ENCODE measurements around the gene ZNRD2.

ZNRD2 gene

DNA sequence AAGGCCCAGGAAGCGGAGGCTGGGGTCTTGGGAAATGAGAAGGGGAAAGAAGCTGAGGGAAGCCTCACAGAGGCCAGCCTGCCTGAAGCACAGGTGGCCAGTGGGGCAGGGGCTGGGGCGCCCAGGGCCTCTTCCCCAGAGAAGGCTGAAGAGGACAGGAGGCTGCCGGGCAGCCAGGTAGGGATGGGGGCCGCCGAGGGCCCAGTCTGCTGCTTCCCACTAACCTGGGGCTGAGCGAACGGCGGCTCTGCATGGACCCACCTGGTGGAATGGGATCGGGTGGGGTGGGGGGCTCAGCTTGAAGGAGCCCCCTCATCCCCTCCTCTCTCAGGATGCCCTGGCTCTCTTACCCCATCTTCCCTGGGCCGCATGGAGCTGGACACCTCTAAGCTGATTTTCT, 13.3 kb downstream of the ZNRD2 start:
- no peaks in the 10 kb centered on the region for H3K9me3 Mint-ChIP-seq
- no peak overlapping the region for H3K4me3 Mint-ChIP-seq

DNA sequence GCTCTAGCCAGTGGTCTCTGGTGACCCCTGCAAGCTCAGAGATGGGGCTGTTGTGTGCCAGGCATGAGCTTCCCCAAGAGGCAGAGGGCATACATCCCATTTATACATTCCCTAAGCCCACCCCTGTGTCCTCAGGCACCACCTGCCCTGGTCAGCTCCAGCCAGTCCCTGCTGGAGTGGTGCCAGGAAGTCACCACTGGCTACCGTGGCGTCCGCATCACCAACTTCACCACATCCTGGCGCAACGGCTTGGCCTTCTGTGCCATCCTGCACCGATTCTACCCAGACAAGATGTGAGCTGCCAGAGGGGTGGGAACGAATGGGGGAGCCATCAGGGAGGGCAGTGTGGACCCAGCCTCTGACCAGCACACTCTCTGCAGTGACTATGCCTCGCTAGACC, 13.8 kb downstream of the ZNRD2 start:
- no peaks in the 10 kb centered on the region for H3K9me3 Mint-ChIP-seq
- no peak for DNase-seq
- no peaks in the 10 kb centered on the region for H3K36me3 Mint-ChIP-seq (ENCODE audit: low read depth)
- H3K4me1 Mint-ChIP-seq, result peaks cover 42% of the 10 kb centered on the region
- H3K4me3 Mint-ChIP-seq, result no peak overlapping the region
- TF ChIP-seq, protein P1, sequence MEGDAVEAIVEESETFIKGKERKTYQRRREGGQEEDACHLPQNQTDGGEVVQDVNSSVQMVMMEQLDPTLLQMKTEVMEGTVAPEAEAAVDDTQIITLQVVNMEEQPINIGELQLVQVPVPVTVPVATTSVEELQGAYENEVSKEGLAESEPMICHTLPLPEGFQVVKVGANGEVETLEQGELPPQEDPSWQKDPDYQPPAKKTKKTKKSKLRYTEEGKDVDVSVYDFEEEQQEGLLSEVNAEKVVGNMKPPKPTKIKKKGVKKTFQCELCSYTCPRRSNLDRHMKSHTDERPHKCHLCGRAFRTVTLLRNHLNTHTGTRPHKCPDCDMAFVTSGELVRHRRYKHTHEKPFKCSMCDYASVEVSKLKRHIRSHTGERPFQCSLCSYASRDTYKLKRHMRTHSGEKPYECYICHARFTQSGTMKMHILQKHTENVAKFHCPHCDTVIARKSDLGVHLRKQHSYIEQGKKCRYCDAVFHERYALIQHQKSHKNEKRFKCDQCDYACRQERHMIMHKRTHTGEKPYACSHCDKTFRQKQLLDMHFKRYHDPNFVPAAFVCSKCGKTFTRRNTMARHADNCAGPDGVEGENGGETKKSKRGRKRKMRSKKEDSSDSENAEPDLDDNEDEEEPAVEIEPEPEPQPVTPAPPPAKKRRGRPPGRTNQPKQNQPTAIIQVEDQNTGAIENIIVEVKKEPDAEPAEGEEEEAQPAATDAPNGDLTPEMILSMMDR (IDR thresholded peaks at IDR 0.05), result no peak
- peaks cover 36% of the 10 kb centered on the region for H3K27me3 Mint-ChIP-seq (ENCODE audit: low read depth, poor library complexity)
- H3K27ac Mint-ChIP-seq, result no peak overlapping the region

More for the DNA sequence above, 13.3 kb downstream of the ZNRD2 start:
- Mint-ChIP-seq H3K4me1 (peaks cover 39% of the 10 kb centered on the region), H3K36me3 (ENCODE audit: low read depth) (no peaks in the 10 kb centered on the region), H3K27ac (no peak overlapping the region), H3K27me3 (ENCODE audit: low read depth, poor library complexity) (peaks cover 36% of the 10 kb centered on the region)
- TF ChIP-seq, protein P1 (IDR thresholded peaks at IDR 0.05), result no peak
- no peak for DNase-seq

GRCh38 chr11:65584723-65585171, 14.5 kb downstream of the ZNRD2 start:
- TF ChIP-seq, protein P1 (IDR thresholded peaks at IDR 0.05), result no peak
- peaks cover 47% of the 10 kb centered on the region for H3K4me1 Mint-ChIP-seq
- no peaks in the 10 kb centered on the region for H3K36me3 Mint-ChIP-seq (ENCODE audit: low read depth)
- DNase-seq, result no peak
- no peak overlapping the region for H3K4me3 Mint-ChIP-seq
- peaks cover 37% of the 10 kb centered on the region for H3K27me3 Mint-ChIP-seq (ENCODE audit: low read depth, poor library complexity)
- no peaks in the 10 kb centered on the region for H3K9me3 Mint-ChIP-seq
- H3K27ac Mint-ChIP-seq, result no peak overlapping the region

DNA sequence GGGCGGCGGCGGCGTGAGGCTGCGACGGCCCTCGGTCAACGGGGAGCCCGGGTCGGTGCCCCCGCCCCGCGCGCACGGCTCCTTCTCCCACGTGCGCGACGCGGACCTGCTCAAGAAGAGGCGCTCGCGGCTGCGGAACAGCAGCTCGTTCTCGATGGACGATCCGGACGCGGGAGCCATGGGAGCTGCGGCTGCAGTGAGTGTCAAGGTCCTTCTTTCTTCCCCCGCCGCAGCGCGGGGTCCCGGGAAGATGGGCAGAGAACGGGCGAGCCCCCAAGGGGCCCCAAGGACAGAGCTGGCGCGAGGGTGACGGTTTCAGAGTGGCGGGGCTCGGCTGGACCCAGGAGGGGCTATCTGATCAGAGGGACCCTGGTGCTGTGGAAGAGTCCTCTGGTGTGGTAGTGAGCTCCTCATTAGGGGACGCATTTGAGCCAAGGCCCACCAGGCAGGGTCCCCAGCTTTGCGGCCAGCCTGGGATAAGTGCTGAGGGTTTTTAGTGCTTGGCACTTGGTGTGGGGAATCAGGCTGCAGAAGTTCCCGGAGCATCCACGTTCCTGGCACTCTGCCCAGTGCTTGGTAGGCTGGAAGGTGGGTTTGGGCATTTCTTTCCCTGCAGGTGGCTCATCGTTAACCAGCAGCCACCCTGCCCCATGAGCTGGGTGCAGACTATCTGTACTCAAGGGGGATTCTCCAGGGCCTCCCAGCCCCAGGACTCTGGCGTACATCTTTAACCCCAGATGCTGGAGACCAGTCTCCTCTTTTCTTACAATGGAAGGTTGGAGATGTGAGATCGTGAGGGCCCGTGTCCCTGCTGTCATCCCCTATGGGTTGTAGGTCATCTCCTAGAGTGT, 15.3 kb downstream of the ZNRD2 start:
- no peak for DNase-seq
- peaks cover 3% of the 10 kb centered on the region for H3K36me3 Mint-ChIP-seq (ENCODE audit: low read depth)
- H3K4me3 Mint-ChIP-seq, result no peak overlapping the region
- TF ChIP-seq, protein P1 (IDR thresholded peaks at IDR 0.05), result no peak
- no peaks in the 10 kb centered on the region for H3K9me3 Mint-ChIP-seq
- peaks cover 54% of the 10 kb centered on the region for H3K4me1 Mint-ChIP-seq
- peaks cover 46% of the 10 kb centered on the region for H3K27me3 Mint-ChIP-seq (ENCODE audit: low read depth, poor library complexity)
- H3K27ac Mint-ChIP-seq, result peak overlapping the region; percentile 18

DNA sequence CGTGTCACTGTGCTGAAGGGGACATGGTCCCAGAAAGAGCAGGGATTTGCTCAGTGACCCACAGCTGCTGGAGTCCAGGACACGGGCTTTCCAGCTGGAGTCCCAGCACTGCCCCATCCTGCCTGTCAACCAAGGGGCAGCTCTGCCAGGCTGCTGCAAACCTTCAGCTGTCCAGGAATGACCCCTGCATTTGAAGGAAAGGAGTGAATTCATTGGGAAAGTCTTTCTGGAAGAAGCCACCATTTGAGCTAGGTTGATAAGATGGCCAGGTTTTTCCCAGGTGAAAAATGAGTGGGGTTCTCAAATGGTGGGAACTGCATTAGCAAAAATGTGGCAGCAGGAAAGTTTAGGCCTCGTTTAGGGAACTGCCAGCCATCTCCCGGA, 16.0 kb downstream of the ZNRD2 start:
- peaks cover 52% of the 10 kb centered on the region for H3K27me3 Mint-ChIP-seq (ENCODE audit: low read depth, poor library complexity)
- no peak overlapping the region for H3K4me3 Mint-ChIP-seq
- no peak for DNase-seq
- H3K9me3 Mint-ChIP-seq, result no peaks in the 10 kb centered on the region
- TF ChIP-seq, protein P1 (IDR thresholded peaks at IDR 0.05), result no peak
- peak overlapping the region; percentile 18 for H3K27ac Mint-ChIP-seq
- peaks cover 58% of the 10 kb centered on the region for H3K4me1 Mint-ChIP-seq
- H3K36me3 Mint-ChIP-seq (ENCODE audit: low read depth), result peaks cover 5% of the 10 kb centered on the region

DNA sequence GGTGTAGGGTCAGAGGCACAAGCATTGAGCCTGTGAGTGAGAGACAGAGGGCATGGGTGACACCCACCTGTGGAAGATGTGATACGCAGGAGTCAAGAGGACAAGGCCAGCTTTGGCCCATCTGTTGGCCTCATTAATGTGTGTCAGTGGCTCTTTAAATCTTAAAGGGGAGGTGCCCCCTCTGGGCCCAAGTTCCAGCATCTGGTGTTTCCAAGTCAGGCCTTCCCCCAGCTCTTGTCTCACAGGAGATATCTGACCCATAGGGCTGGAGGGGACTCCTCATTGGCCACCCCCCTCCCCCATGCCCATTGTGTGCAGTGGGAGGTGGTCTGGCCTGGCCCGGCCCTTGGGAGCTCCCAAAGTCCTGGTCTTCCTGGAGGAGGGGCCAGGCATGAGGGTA, 16.4 kb downstream of the ZNRD2 start:
- TF ChIP-seq, protein P1 (IDR thresholded peaks at IDR 0.05), result no peak
- peaks cover 57% of the 10 kb centered on the region for H3K27me3 Mint-ChIP-seq (ENCODE audit: low read depth, poor library complexity)
- peak; percentile 52 for DNase-seq
- H3K36me3 Mint-ChIP-seq (ENCODE audit: low read depth), result peaks cover 5% of the 10 kb centered on the region
- H3K9me3 Mint-ChIP-seq, result no peaks in the 10 kb centered on the region
- no peak overlapping the region for H3K27ac Mint-ChIP-seq
- no peak overlapping the region for H3K4me3 Mint-ChIP-seq
- peaks cover 62% of the 10 kb centered on the region for H3K4me1 Mint-ChIP-seq
